Prostate gland (tissue), 2 donors: ENCODE results near the gene WASF3.

Experiments used
- CTCF ChIP-seq, 4 experiments: fragments of 200-600 bp in 2 of 4; fragments of 450-650 bp in 2 of 4; sonication (generic) in 2 of 4; IDR thresholded peaks; 1 replicate in 3 of 4; 2 replicates in 1 of 4; pipeline ENCODE4 v1.5.1; 2016 to 2019; ENCODE audit warnings: antibody characterized with exemption in 4 of 4, mild to moderate bottlenecking in 2 of 4, moderate library complexity in 2 of 4
- POLR2A ChIP-seq: fragments of 450-650 bp; IDR thresholded peaks from one replicate; pipeline ENCODE4 v1.6.1; 2016; ENCODE audit warnings: antibody characterized with exemption, mild to moderate bottlenecking
- POLR2AphosphoS5 ChIP-seq: sonication (generic); formaldehyde crosslinking; IDR thresholded peaks from one replicate; pipeline ENCODE4 v1.6.1; 2017; ENCODE audit warnings: antibody characterized with exemption

- TF ChIP-seq CTCF (IDR thresholded peaks at IDR 0.05) (no peak), POLR2AphosphoS5 (no peak), POLR2A (no peak)
Observed at GRCh38 chr13:26695360-26695705, 137.8 kb downstream of the WASF3 start.
